Transverse colon (tissue), 4 donors: Measurements from ENCODE around the gene C1QL1.

Experiments
- CTCF ChIP-seq, 5 experiments: fragments of 200-600 bp in 3 of 5; fragments of 450-650 bp in 2 of 5; sonication (generic) in 3 of 5; IDR thresholded peaks; 1 replicate in 2 of 5; 2 replicates in 3 of 5; pipeline ENCODE4 v1.5.1; 2016 to 2017; ENCODE audit warnings: antibody characterized with exemption in 5 of 5, inconsistent platforms in 3 of 5, mild to moderate bottlenecking in 2 of 5, moderate library complexity in 1 of 5
- EP300 ChIP-seq: sonication (generic); formaldehyde crosslinking; IDR thresholded peaks from one replicate; pipeline ENCODE4 v1.6.1; 2017; ENCODE audit warnings: antibody characterized with exemption, low read depth
- POLR2A ChIP-seq: fragments of 450-650 bp; IDR thresholded peaks from one replicate; pipeline ENCODE4 v1.6.1; 2016; ENCODE audit warnings: antibody characterized with exemption, mild to moderate bottlenecking, moderate library complexity
- POLR2AphosphoS5 ChIP-seq, 3 donors: sonication (generic); formaldehyde crosslinking; IDR thresholded peaks; one replicate each; pipeline ENCODE4 v1.6.1; 2016; ENCODE audit warnings: antibody characterized with exemption in 3 of 3

- no peak for TF ChIP-seq POLR2AphosphoS5 (IDR thresholded peaks at IDR 0.05)
- TF ChIP-seq CTCF (IDR thresholded peaks at IDR 0.05): no peak
- no peak for TF ChIP-seq POLR2A
- no peak for TF ChIP-seq EP300
Observed at GRCh38 chr17:44932096-44932786, 35.9 kb downstream of the C1QL1 start.
